Lower leg skin (tissue), 4 donors: ENCODE measurements around the gene GABBR2. TPM values are rescaled to one million over a fixed set of nuclear protein-coding genes. Genes with fewer than 3 reads are reported as not detected.
A peak's percentile ranks its signal among the peaks of the same experiment; 100 is the strongest.

Experiments used
- DNase-seq, 2 donors: peaks; one replicate each; pipeline ENCODE4 v3.0.0-alpha.2; 2019; ENCODE audit warnings: low spot score in 2 of 2
- H3K4me3 ChIP-seq: fragments of 200-600 bp; sonication (generic); 2 replicates; pipeline ENCODE4 v1.5.1; 2017; ENCODE audit warnings: mild to moderate bottlenecking, low read depth; ENCODE audit not compliant: poor library complexity, severe bottlenecking
- POLR2A ChIP-seq, 2 donors: fragments of 450-650 bp; IDR thresholded peaks; one replicate each; pipeline ENCODE4 v1.6.1; 2016 to 2017; ENCODE audit warnings: antibody characterized with exemption in 2 of 2, mild to moderate bottlenecking in 1 of 2, moderate library complexity in 1 of 2
- WGBS, 2 donors: methylation state at CpG; one replicate each; pipeline ENCODE4 v1.1.5; 2018; 5-methylcytosine and 5-hydroxymethylcytosine counted together
- intact Hi-C: fragments of 100-400 bp; cut with DNase I; formaldehyde crosslinking; loops from one replicate; pipeline ENCODE4 v1.15.0; 2023; ENCODE audit warnings: low total_unique reads
- total RNA-seq, 4 donors: library from RNA; depleted of rRNA; stranded (reverse); fragments of >200 nt; gene quantifications; one replicate each; pipeline ENCODE4 v1.1.0, GENCODE V29; 2016
- TF ChIP-seq, protein P1 (sequence below), 3 donors: fragments of 450-650 bp; IDR thresholded peaks; one replicate each; pipeline ENCODE4 v1.5.1; 2016; ENCODE audit warnings: antibody characterized with exemption in 3 of 3, mild to moderate bottlenecking in 3 of 3, moderate library complexity in 2 of 3

Gene GABBR2
- total RNA-seq, 4 donors from 2014 or later, result 0.23 to 4.2 TPM; not detected in 2

DNA sequence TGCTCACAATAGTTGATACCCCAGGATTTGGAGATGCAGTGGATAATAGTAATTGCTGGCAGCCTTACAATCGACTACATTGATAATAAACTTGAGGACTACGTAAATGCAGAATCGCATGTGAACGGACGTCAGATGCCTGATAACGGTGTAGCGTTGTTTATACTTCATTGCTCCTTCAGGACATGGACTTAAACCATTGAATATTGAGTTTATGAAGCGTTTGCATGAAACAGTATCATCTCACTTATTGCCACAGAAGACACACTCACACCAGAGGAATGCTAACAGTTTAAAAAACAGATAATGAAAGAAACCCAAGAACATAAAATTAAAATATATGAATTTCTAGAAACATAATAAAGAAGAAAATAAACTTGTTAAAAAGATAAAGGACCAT, 101.6 kb downstream of the GABBR2 start:
- WGBS, 2 donors, result 86 to 90% methylated on average over 8 of the region's 8 CpGs
- no peak overlapping the region for H3K4me3 ChIP-seq
- intact Hi-C loops, result no loop called here

DNA sequence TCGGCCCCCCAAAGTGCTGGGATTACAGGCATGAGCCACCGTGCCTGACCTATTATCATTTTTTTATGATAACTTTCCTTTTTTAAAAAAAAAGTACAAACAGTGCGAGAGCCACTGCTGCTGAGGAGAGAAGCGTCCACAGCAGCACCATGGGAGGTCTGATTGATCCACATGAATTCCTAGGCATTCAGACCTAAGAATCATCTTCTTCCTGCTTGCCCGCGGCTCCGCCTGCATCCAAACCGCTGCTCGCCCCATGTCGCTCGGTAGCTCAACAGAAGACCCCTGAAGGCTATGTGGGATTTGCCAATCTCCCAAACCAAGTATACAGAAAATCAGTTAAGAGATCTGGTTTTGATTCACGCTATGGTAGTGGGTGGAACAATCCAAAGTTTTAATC, 102.0 kb downstream of the GABBR2 start:
- 87% methylated on average over 12 of the region's 12 CpGs for WGBS, 2 donors
- peak in 1 of 2 donors; percentile 43 for DNase-seq
- no peak overlapping the region for H3K4me3 ChIP-seq
- TF ChIP-seq POLR2A (IDR thresholded peaks at IDR 0.05), result no peak
- TF ChIP-seq, protein P1, sequence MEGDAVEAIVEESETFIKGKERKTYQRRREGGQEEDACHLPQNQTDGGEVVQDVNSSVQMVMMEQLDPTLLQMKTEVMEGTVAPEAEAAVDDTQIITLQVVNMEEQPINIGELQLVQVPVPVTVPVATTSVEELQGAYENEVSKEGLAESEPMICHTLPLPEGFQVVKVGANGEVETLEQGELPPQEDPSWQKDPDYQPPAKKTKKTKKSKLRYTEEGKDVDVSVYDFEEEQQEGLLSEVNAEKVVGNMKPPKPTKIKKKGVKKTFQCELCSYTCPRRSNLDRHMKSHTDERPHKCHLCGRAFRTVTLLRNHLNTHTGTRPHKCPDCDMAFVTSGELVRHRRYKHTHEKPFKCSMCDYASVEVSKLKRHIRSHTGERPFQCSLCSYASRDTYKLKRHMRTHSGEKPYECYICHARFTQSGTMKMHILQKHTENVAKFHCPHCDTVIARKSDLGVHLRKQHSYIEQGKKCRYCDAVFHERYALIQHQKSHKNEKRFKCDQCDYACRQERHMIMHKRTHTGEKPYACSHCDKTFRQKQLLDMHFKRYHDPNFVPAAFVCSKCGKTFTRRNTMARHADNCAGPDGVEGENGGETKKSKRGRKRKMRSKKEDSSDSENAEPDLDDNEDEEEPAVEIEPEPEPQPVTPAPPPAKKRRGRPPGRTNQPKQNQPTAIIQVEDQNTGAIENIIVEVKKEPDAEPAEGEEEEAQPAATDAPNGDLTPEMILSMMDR (IDR thresholded peaks at IDR 0.05), result no peak
- intact Hi-C loops, result no loop called here

More for the DNA sequence above, 101.6 kb downstream of the GABBR2 start:
- no peak for TF ChIP-seq POLR2A (IDR thresholded peaks at IDR 0.05)
- TF ChIP-seq, protein P1 (IDR thresholded peaks at IDR 0.05), result no peak
- DNase-seq, result no peak

DNA sequence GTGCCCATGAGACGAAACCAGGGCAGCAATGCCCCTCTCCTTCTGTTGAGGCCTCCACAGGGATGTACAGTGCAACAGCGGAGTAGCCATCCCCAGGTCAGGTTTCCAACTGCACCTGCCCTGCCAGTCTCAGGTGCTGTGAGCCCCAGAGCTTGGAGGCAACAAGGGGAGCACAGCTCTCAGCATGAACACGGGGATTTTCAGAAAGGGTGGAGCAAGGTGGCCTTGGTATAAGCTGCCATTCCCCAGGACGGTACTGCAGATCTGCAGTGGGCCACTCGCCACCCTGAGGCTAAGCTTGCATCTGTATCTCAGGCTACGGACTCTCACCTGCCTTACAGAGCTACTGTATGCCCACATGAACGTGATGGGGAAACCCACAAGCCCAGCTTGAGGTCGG, 103.6 kb downstream of the GABBR2 start:
- no peak overlapping the region for H3K4me3 ChIP-seq
- 66 to 83% methylated on average over 7 to 8 of the region's 8 CpGs for WGBS, 2 donors
- no peak for TF ChIP-seq POLR2A (IDR thresholded peaks at IDR 0.05)
- TF ChIP-seq, protein P1 (IDR thresholded peaks at IDR 0.05), result no peak
- intact Hi-C loops, result no loop called here
- peak in 1 of 2 donors; percentile 71 for DNase-seq

DNA sequence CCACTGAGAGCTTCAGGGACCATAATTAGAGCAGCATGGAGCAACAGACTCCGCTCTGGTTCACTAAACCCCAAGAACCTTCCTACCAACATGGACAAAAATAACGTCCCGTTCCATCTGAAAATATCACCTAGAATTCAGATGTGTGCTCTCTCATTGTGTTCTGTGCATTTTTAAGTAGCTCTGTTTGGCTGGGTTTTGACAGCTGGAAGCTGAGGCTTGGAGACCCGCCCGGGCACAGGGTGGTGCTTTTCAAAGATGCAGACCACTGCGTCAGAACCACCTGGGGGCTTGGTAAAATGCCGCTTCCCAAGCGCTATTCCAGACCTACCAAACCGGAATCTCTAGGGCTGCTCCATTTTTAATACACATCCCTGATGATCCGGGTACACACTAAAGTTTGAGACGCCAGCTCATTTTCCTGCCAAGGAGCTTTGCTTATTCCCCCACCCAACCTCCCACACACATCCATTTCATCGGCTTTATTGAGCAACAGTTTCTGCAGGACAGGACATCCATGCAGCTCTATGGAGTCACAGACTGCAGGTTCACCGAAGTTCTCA, 104.8 kb downstream of the GABBR2 start:
- peak; percentile 35 to 86 for DNase-seq
- no peak overlapping the region for H3K4me3 ChIP-seq
- 49 to 53% methylated on average over 13 of the region's 13 CpGs for WGBS, 2 donors
- TF ChIP-seq, protein P1 (IDR thresholded peaks at IDR 0.05), result no peak
- no peak for TF ChIP-seq POLR2A (IDR thresholded peaks at IDR 0.05)
- intact Hi-C loops, result no loop called here

DNA sequence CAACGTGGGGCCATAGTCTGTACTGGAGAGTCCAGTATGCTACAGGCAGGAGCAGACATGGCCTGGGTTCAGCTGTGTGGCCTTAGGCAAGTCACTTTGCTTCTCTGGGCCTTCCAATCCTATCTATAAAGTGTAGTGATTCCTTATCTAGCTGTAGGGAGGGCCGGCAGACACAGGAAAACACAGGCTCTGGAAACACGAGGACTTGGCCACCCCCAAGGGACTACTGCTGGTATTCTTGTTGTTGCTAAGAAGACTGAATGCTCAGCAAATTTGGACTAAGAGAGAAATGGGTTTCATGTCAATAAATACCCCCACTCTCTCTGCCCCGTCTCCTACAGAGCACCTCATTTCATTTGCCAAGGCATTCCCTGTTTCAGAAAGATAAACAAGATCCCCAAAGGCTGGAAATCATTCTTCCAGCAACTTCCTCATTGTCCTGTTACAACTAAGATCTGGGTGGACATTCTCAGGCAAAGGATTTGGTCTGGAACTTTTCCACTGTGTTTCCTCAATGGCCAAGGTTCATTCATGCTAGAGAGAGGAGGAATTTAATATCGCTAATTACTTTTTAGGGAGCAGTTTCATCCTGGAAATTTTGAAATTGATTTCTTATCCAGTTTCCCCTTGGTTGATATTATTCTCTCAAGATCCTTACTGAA, 105.8 kb downstream of the GABBR2 start:
- intact Hi-C loops, result no loop called here
- peak in 1 of 2 donors; percentile 48 for DNase-seq
- 38 to 52% methylated on average over 5 of the region's 5 CpGs for WGBS, 2 donors
- H3K4me3 ChIP-seq, result no peak overlapping the region
- TF ChIP-seq, protein P1 (IDR thresholded peaks at IDR 0.05), result no peak
- no peak for TF ChIP-seq POLR2A (IDR thresholded peaks at IDR 0.05)
